ENCODE data around the gene CSN3. TPM values are rescaled to one million over a fixed set of nuclear protein-coding genes. Genes with fewer than 3 reads are reported as not detected.

CSN3 gene
- polyA plus RNA-seq, 1 donor = not detected

GRCh38 chr4:70288651-70289050 is 46.3 kb downstream of the CSN3 start:
- WGBS (ENCODE audit: insufficient coverage, low lambda C conversion rate) = no CpG with 5 or more reads among the region's 1 CpG

GRCh38 chr4:70291341-70291740 is 48.9 kb downstream of the CSN3 start:
- DNase-seq = no peak
- WGBS (ENCODE audit: insufficient coverage, low lambda C conversion rate) = 71% methylated on average over 1 of the region's 2 CpGs

More at GRCh38 chr4:70288651-70289050, 46.3 kb downstream of the CSN3 start:
- DNase-seq = no peak
- no peak overlapping the region for H3K27ac ChIP-seq (ENCODE audit: low read length)
- no peaks in the 10 kb centered on the region for H3K9me3 ChIP-seq (ENCODE audit: control insufficient read depth, low read depth, low read length)
- no peaks in the 10 kb centered on the region for H3K27me3 ChIP-seq (ENCODE audit: control insufficient read depth, insufficient read depth, low read length)
- H3K4me1 ChIP-seq (ENCODE audit: control insufficient read depth, insufficient read depth, low read length) = no peaks in the 10 kb centered on the region
- no peaks in the 10 kb centered on the region for H3K36me3 ChIP-seq (ENCODE audit: control insufficient read depth, insufficient read depth, low read length)
- H3K4me3 ChIP-seq (ENCODE audit: low read length) = no peak overlapping the region

GRCh38 chr4:70297576-70297975 is 55.2 kb downstream of the CSN3 start:
- Histone ChIP-seq H3K9me3 (ENCODE audit: control insufficient read depth, low read depth, low read length) (no peaks in the 10 kb centered on the region), H3K27ac (ENCODE audit: low read length) (no peak overlapping the region), H3K36me3 (ENCODE audit: control insufficient read depth, insufficient read depth, low read length) (no peaks in the 10 kb centered on the region), H3K27me3 (ENCODE audit: control insufficient read depth, insufficient read depth, low read length) (no peaks in the 10 kb centered on the region), H3K4me1 (ENCODE audit: control insufficient read depth, insufficient read depth, low read length) (no peaks in the 10 kb centered on the region), H3K4me3 (ENCODE audit: low read length) (no peak overlapping the region)
- no peak for DNase-seq

More at GRCh38 chr4:70291341-70291740, 48.9 kb downstream of the CSN3 start:
- H3K9me3 ChIP-seq (ENCODE audit: control insufficient read depth, low read depth, low read length) = no peaks in the 10 kb centered on the region
- H3K4me3 ChIP-seq (ENCODE audit: low read length) = no peak overlapping the region
- H3K36me3 ChIP-seq (ENCODE audit: control insufficient read depth, insufficient read depth, low read length) = no peaks in the 10 kb centered on the region
- no peaks in the 10 kb centered on the region for H3K27me3 ChIP-seq (ENCODE audit: control insufficient read depth, insufficient read depth, low read length)
- no peak overlapping the region for H3K27ac ChIP-seq (ENCODE audit: low read length)
- no peaks in the 10 kb centered on the region for H3K4me1 ChIP-seq (ENCODE audit: control insufficient read depth, insufficient read depth, low read length)

- H3K36me3 ChIP-seq (ENCODE audit: control insufficient read depth, insufficient read depth, low read length) = no peaks in the 10 kb centered on the region
- no peak for DNase-seq
Observed at GRCh38 chr4:70298051-70298450, 55.7 kb downstream of the CSN3 start.

GRCh38 chr4:70299643-70300042 is 57.2 kb downstream of the CSN3 start:
- Histone ChIP-seq H3K27ac (ENCODE audit: low read length) (no peak overlapping the region), H3K36me3 (ENCODE audit: control insufficient read depth, insufficient read depth, low read length) (no peaks in the 10 kb centered on the region), H3K9me3 (ENCODE audit: control insufficient read depth, low read depth, low read length) (no peaks in the 10 kb centered on the region), H3K27me3 (ENCODE audit: control insufficient read depth, insufficient read depth, low read length) (no peaks in the 10 kb centered on the region), H3K4me1 (ENCODE audit: control insufficient read depth, insufficient read depth, low read length) (no peaks in the 10 kb centered on the region), H3K4me3 (ENCODE audit: low read length) (no peak overlapping the region)
- no peak for DNase-seq
- WGBS (ENCODE audit: insufficient coverage, low lambda C conversion rate) = no CpG with 5 or more reads among the region's 2 CpGs

More at GRCh38 chr4:70298051-70298450, 55.7 kb downstream of the CSN3 start:
- Histone ChIP-seq H3K27ac (ENCODE audit: low read length) (no peak overlapping the region), H3K9me3 (ENCODE audit: control insufficient read depth, low read depth, low read length) (no peaks in the 10 kb centered on the region), H3K4me1 (ENCODE audit: control insufficient read depth, insufficient read depth, low read length) (no peaks in the 10 kb centered on the region), H3K4me3 (ENCODE audit: low read length) (no peak overlapping the region), H3K27me3 (ENCODE audit: control insufficient read depth, insufficient read depth, low read length) (no peaks in the 10 kb centered on the region)
- WGBS (ENCODE audit: insufficient coverage, low lambda C conversion rate) = 100% methylated on average over 1 of the region's 1 CpG

GRCh38 chr4:70300215-70300614 is 57.8 kb downstream of the CSN3 start:
- H3K27me3 ChIP-seq (ENCODE audit: control insufficient read depth, insufficient read depth, low read length) = no peaks in the 10 kb centered on the region
- H3K9me3 ChIP-seq (ENCODE audit: control insufficient read depth, low read depth, low read length) = no peaks in the 10 kb centered on the region
- no peak for DNase-seq
- H3K27ac ChIP-seq (ENCODE audit: low read length) = no peak overlapping the region
- no peaks in the 10 kb centered on the region for H3K4me1 ChIP-seq (ENCODE audit: control insufficient read depth, insufficient read depth, low read length)
- WGBS (ENCODE audit: insufficient coverage, low lambda C conversion rate) = no CpG with 5 or more reads among the region's 4 CpGs
- no peaks in the 10 kb centered on the region for H3K36me3 ChIP-seq (ENCODE audit: control insufficient read depth, insufficient read depth, low read length)
- no peak overlapping the region for H3K4me3 ChIP-seq (ENCODE audit: low read length)

Other genes starting within 250 kb of the CSN3 start
- not detected for gene STATH, start 246.6 kb upstream of the CSN3 start, polyA plus RNA-seq
- not detected for gene HTN3, start 214.1 kb upstream of the CSN3 start, polyA plus RNA-seq
- gene HTN1, start 192.2 kb upstream of the CSN3 start, polyA plus RNA-seq = not detected
- 0.16 TPM for gene PRR27, start 88.4 kb upstream of the CSN3 start, polyA plus RNA-seq
- 2.5 TPM for gene ODAM, start 46.9 kb upstream of the CSN3 start, polyA plus RNA-seq
- gene FDCSP, start 16.5 kb upstream of the CSN3 start, polyA plus RNA-seq = 0.18 TPM
- gene CABS1, start 92.4 kb downstream of the CSN3 start, polyA plus RNA-seq = not detected
- gene SMR3A, start 118.2 kb downstream of the CSN3 start, polyA plus RNA-seq = not detected
- not detected for gene SMR3B, start 140.5 kb downstream of the CSN3 start, polyA plus RNA-seq
- gene OPRPN, start 155.3 kb downstream of the CSN3 start, polyA plus RNA-seq = not detected
- gene MUC7, start 229.6 kb downstream of the CSN3 start, polyA plus RNA-seq = not detected